ENCODE measurements around the gene B4GALNT2.

GRCh38 chr17:49190932-49191331, 58.4 kb downstream of the B4GALNT2 start:
- no peak for TF ChIP-seq EZH2 (IDR thresholded peaks at IDR 0.05; ENCODE audit: low read length, unreplicated experiment)
- no peak for TF ChIP-seq CTCF (conservative IDR thresholded peaks at IDR 0.05; ENCODE audit: low read depth, low read length)
- no peak for TF ChIP-seq EZH2phosphoT487 (IDR thresholded peaks at IDR 0.05; ENCODE audit: borderline replicate concordance, low read length)

All from PC-3 (cell line).